GM19395 (cell line): ENCODE data around the gene KSR2.
"Not testable (repeated sequence)": the region's sequence is repeated elsewhere in the genome, so short reads cannot be mapped to it uniquely, and the experiment has no call there.

Source experiments
- ATAC-seq: cut with Tn5 transposase; IDR thresholded peaks from one replicate; pipeline ENCODE4 v1.9.1; 2021; ENCODE audit warnings: mild to moderate bottlenecking, moderate library complexity; ENCODE audit not compliant: unreplicated experiment

The KSR2 gene

GRCh38 chr12:117649796-117650195 lies 319.0 kb downstream of the KSR2 start:
- no peak for ATAC-seq

GRCh38 chr12:117646520-117646919 lies 322.3 kb downstream of the KSR2 start:
- no peak for ATAC-seq

GRCh38 chr12:117645473-117645872 lies 323.3 kb downstream of the KSR2 start:
- no peak for ATAC-seq

- no peak for ATAC-seq
Measured at GRCh38 chr12:117643971-117644370, 324.8 kb downstream of the KSR2 start.

GRCh38 chr12:117641885-117642284 lies 326.9 kb downstream of the KSR2 start:
- no peak for ATAC-seq

GRCh38 chr12:117640511-117640910 lies 328.3 kb downstream of the KSR2 start:
- no peak for ATAC-seq

- ATAC-seq: no peak
Measured at GRCh38 chr12:117629454-117629853, 339.3 kb downstream of the KSR2 start.

- ATAC-seq: not testable (repeated sequence)
Measured at GRCh38 chr12:117628711-117629110, 340.1 kb downstream of the KSR2 start.

- no peak for ATAC-seq
Measured at GRCh38 chr12:117622741-117623140, 346.0 kb downstream of the KSR2 start.

GRCh38 chr12:117622087-117622486 lies 346.7 kb downstream of the KSR2 start:
- no peak for ATAC-seq

- no peak for ATAC-seq
Measured at GRCh38 chr12:117607778-117608177, 361.0 kb downstream of the KSR2 start.

GRCh38 chr12:117606945-117607344 lies 361.8 kb downstream of the KSR2 start:
- no peak for ATAC-seq

GRCh38 chr12:117606024-117606423 lies 362.8 kb downstream of the KSR2 start:
- ATAC-seq: no peak

- ATAC-seq: no peak
Measured at GRCh38 chr12:117603316-117604113, 365.3 kb downstream of the KSR2 start.

- ATAC-seq: no peak
Measured at GRCh38 chr12:117599849-117600248, 368.9 kb downstream of the KSR2 start.

- ATAC-seq: no peak
Measured at GRCh38 chr12:117596968-117597367, 371.8 kb downstream of the KSR2 start.

- no peak for ATAC-seq
Measured at GRCh38 chr12:117595751-117596150, 373.0 kb downstream of the KSR2 start.

- no peak for ATAC-seq
Measured at GRCh38 chr12:117594481-117594880, 374.3 kb downstream of the KSR2 start.

GRCh38 chr12:117593815-117594400 lies 374.9 kb downstream of the KSR2 start:
- no peak for ATAC-seq

- no peak for ATAC-seq
Measured at GRCh38 chr12:117592588-117593305, 376.0 kb downstream of the KSR2 start.

- ATAC-seq: no peak
Measured at GRCh38 chr12:117590999-117591398, 377.8 kb downstream of the KSR2 start.

GRCh38 chr12:117590386-117590785 lies 378.4 kb downstream of the KSR2 start:
- no peak for ATAC-seq
